GM18870 (cell line): ENCODE data around the gene DNAH1.

Source experiments
- ATAC-seq: cut with Tn5 transposase; IDR thresholded peaks from one replicate; pipeline ENCODE4 v1.9.1; 2021; ENCODE audit warnings: moderate library complexity; ENCODE audit not compliant: unreplicated experiment

The DNAH1 gene

GRCh38 chr3:52290596-52291507, 25.3 kb upstream of the DNAH1 start:
- ATAC-seq, result no peak

DNA sequence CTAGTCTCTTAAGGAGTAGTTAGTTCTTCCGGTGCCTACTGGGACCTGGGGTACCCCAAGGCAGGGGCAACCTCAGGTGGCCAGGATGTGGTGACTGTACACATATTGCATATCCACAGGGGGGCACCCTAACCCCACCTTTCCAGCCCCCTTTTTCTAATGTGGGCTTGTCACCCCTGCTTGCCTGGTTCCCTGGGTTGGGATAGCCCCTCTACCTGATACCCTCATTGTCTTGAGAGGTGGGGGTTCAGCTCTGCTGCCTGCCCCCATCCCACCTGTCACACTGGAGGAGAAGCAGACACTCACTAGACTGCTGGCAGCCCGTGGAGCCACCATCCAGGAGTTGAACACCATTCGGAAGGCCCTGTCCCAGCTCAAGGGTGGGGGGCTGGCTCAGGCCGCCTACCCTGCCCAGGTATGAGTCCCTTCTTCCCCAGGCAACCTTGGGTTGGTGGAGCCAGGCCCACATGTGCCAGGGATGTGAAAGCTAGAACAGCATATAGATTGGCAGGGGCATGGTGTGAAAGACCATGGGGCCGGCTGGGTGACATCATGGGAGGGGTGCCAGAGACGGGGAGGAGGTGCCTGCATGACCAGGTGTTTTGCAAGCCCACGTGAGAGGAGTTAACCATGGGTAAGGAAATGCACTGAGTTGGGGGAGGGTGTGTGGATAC, 24.5 kb upstream of the DNAH1 start:
- no peak for ATAC-seq

DNA sequence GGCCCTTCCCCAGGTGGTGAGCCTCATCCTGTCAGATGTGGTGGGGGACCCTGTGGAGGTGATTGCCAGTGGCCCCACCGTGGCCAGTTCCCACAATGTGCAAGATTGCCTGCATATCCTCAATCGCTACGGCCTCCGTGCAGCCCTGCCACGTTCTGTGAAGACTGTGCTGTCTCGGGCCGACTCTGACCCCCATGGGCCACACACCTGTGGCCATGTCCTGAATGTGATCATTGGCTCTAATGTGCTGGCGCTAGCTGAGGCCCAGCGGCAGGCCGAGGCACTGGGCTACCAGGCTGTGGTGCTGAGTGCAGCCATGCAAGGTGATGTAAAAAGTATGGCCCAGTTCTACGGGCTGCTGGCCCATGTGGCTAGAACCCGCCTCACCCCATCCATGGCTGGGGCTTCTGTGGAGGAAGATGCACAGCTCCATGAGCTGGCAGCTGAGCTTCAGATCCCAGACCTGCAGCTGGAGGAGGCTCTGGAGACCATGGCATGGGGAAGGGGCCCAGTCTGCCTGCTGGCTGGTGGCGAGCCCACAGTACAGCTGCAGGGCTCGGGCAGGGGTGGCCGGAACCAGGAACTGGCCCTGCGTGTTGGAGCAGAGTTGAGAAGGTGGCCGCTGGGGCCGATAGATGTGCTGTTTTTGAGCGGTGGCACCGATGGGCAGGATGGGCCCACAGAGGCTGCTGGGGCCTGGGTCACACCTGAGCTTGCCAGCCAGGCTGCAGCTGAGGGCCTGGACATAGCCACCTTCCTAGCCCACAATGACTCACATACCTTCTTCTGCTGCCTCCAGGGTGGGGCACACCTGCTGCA, 23.7 kb upstream of the DNAH1 start:
- ATAC-seq, result no peak

- no peak for ATAC-seq
Observed at GRCh38 chr3:52293491-52294319, 22.4 kb upstream of the DNAH1 start.

GRCh38 chr3:52294320-52295150, 21.6 kb upstream of the DNAH1 start:
- no peak for ATAC-seq

DNA sequence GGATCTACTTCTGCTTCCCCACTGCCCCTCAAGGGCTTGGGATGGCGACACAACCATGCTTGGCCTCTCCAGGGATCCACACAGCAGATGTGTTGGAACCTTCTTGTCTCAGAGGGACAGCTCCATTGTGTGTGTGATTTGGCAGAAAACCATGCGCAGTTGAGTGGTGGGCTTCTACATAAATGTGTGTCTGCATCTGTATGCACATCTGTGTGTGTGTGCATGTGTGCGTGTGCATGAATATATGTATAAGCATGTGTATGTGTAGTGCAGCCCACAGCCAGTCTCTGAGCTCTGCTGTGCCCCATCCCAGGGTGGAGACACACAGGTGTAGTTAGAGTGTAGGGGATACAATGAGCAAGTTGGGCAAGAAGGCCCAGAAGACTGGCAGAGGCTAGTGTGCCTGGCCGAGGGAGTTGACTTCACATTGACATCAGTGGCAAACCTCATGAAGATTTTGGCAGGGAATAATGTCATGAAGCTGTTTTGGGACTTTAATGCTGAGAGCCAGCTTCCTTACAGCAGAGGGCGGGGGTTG, 20.4 kb upstream of the DNAH1 start:
- ATAC-seq, result no peak

DNA sequence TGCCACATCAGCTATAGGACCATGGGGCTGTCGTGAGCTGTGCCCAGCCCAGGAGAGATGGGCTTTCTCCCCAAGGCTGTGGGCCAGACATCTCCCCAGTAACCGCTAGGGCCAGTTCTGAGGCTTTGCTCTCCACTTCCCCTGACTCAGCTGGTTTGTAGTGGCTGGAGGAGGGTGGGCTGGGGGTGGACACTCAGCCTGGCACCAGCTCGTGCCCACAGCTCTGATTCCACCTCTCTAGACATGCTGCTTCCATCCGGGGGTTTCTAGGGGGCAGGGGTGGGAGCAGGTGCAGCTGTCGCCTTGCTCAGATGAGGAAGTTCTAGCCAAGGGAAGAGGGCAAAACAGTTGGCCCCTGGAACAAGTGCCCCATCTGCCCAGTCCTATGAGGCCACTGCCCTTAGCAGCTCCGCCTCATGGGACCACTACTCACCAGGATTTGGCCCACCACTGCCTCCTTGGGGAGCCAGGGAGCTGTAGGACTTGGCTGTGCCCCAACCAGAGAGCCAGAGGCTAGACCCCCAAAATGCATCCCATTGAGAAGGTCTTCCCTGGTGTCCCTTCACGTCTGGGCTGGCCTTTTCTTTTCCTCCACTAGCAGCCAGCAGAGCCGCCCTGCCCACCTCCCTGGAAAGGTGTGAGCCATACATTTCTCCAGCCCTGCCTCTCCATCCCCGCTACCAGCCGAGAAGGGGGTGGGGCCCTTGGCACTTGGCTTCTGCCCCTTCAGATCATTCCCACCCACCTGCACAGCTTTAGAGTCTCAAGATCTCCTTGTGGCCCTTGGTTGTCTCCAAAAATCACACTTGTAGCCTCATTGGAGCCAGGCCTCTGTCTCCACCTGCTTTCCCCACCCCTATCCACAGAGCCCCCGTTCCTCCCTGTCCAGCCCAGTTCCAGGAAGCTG, 18.6 kb upstream of the DNAH1 start:
- no peak for ATAC-seq

DNA sequence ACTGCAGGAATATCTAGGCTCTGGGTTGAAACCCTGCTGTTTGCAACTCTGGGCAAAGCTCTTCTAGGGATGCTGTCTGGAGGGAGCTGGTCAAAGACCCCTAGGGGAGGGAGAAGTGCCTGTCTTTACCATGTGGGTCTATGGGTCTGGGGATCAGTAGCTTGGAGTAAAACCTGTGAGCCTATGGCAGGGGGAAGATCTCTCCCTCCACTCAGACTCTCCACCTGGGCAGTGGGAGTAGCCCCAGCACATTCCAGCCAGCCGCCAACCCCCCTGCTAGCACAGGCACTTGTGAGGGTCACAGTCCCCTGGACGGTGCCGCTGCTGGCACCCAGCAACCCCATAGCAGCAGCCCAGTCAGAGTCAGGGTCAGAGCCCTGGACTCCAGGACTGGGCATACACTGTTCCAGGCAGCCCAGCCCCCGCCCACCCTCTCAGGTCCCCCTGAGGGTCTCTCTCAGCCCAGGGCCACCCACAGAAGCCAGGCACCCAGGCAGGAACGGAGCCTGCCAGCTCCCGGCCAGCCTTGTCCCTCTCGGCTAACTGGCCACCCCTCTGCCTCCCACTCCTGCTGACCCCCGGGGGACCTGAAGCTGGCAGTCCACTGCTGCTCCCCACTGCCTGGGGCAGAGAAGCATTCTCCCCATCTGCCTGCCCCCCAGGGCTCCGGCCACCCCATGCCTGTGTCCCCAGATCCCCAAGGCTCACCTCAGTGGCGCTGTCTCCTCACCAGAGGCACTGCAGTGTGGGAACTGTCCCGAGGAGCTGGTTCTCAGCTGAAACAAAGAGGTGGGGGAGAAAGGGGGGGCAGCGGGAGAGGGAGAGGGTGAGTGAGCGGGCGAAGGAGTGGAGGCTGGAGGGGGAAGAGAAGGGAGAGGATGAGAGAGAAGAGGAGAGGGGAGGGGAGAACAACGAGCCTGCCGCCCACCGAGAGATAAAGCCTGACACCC, 17.7 kb upstream of the DNAH1 start:
- no peak for ATAC-seq

GRCh38 chr3:52299247-52299878, 16.8 kb upstream of the DNAH1 start:
- ATAC-seq, result no peak

DNA sequence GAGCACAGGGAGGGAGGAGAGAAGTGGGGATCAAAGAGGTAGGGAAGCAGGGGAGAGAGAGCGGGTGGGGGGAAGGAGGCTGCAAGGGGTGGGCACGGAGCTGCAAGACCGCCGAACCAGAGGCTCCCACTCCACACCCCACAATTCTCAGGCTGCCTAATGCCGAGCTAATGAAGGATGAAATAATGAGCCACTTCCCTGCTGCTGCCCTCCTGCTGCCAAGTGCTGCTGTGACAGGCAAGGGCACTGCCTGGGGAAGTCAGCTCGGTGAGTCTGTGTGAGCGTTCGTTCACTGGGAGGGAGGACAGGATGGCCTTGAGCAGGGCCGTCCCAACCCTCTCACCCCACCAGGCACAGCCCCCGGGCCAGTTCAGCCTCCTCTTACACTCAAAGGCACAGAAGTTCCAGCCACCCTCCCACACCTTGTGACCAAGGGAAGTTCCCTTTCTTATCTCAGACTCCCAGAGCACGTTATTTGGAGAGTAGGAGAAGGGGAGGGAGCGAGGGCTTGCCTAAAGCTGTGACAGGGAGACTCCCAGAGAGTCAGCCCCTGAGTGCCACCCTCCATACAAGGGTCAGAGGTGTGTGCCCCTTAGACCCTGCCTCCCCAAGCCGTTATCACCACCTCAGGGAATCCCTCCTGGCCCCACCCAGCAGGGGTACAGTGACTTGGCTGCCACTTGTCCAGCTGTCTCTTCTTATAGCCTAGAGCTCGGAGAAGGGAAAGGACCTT, 16.1 kb upstream of the DNAH1 start:
- ATAC-seq, result no peak

DNA sequence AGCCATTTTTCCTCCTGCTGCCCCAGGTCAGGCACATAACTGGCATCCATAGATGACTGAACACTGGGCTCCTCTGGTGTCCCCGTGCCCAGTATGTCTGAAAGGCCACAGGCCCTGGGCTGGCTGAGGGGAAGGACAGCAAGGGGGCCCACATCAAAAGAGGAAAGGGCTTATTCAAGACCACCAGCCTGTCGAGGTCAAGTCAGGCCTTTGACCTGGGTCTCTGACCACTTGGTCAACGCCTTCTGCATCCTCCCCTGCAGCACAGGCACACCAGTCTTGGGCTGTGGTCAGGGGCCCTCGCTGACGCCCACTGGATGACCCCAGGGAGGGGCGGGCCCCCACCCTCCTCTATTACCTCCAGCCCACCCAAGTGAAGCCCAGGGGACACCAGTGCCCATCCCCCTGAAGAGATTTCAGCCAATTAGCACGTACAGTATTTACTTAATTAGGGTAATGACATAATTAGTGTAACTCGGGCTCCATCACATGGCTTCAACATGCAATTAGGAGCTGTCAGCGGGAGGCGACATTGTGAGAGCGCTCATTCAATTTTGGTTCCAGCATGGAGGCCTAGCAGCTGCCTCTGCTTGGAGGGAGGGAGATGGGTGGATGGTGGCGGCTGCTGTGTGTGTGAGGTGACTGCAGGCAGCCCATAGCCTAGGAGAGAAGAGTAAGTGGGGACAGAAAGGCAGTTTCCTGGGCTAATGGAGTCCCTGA, 13.5 kb upstream of the DNAH1 start:
- ATAC-seq, result no peak

- no peak for ATAC-seq
Observed at GRCh38 chr3:52303811-52304210, 12.3 kb upstream of the DNAH1 start.

- ATAC-seq, result no peak
Observed at GRCh38 chr3:52305926-52306325, 10.2 kb upstream of the DNAH1 start.

DNA sequence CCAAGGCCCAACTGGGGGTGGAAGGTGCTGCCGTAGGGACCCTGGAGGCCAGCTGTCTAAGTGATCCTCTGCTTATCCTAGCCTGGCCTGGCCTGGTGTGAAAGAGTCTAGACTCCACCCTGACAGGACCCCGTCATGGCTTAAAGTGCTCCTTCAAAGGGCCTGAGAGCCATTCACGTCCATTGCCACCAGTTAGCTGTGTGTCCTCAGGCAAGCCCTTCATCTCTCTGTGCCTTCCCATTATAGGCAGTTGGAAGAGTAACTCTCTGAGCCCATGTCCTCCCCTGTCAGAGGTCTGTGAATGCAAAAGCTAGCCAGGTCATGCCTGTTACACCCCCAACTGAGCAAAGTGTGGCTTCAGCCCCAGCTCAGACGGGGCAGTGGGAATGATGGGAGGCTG, 9.1 kb upstream of the DNAH1 start:
- ATAC-seq, result no peak

- ATAC-seq, result no peak
Observed at GRCh38 chr3:52308308-52308707, 7.8 kb upstream of the DNAH1 start.
